Measurements from ENCODE around the gene SMCO2.

DNA sequence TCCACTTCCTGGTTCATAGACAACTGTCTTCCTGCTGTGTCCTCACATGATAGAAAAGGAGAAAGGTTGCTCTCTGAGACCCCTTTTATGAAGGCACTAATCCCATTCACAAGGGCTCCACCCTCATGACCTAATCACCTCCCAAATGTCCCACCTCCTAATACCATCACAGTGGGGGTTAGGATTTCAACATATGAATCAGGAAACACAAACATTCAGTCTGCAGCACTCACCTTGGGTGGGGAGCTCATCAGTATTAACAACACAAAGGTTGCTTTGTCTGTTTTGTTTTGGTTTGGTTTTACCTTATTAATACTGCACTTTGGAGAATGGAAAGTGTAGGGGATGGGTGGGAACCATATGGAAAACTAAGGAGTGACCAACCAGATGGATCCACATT is 10.5 kb upstream of the SMCO2 start:
- TF ChIP-seq CTCF (conservative IDR thresholded peaks at IDR 0.05) (no peak), ZFX (IDR thresholded peaks at IDR 0.05) (no peak)

Measured in C4-2B (cell line).